HG03196 (cell line): ENCODE data around the gene STEAP1.

Experiments
- ATAC-seq: cut with Tn5 transposase; IDR thresholded peaks from one replicate; pipeline ENCODE4 v1.9.1; 2021; ENCODE audit not compliant: unreplicated experiment

Gene STEAP1

GRCh38 chr7:90211391-90212148 is 57.3 kb downstream of the STEAP1 start, which contains the start of gene STEAP2:
STEAP2 (plus strand) TSS chr7:90211740; CDS start chr7:90225083, 13,343 bp downstream.
- peak; percentile 93 for ATAC-seq

- ATAC-seq: no peak
Measured at GRCh38 chr7:90212149-90212495, 57.9 kb downstream of the STEAP1 start.

GRCh38 chr7:90213521-90213920 is 59.3 kb downstream of the STEAP1 start:
- ATAC-seq: no peak
